Activated CD8-positive, alpha-beta T cell treated with anti-CD3 and anti-CD28 coated beads for 36 hours (primary cell): Measurements from ENCODE around the gene AGXT. TPM values are rescaled to one million over a fixed set of nuclear protein-coding genes. Genes with fewer than 3 reads are reported as not detected.

ENCODE experiments used
- ATAC-seq: fragments of 200-7000 bp; cut with Tn5 transposase; one replicate; pipeline ENCODE4 v1.10.0; 2021; ENCODE audit warnings: mild to moderate bottlenecking, moderate library complexity
- CTCF ChIA-PET: fragments of 350-600 bp; sonication (Branson Sonifier 250); formaldehyde crosslinking; loops from one replicate; lab custom pipeline; 2021; ENCODE audit warnings: antibody characterized with exemption; lab: Charles Lee
- POLR2A ChIA-PET: fragments of 350-600 bp; sonication (Branson Sonifier 250); formaldehyde crosslinking; loops from one replicate; lab custom pipeline; 2021; ENCODE audit warnings: antibody characterized with exemption; lab: Charles Lee
- DNase-seq: peaks from one replicate; pipeline ENCODE4 v3.0.0-alpha.2; 2020
- H3K27ac Mint-ChIP-seq: one replicate; pipeline ENCODE4 v1.8.0; 2021; ENCODE audit warnings: mild to moderate bottlenecking, mixed read lengths
- H3K27me3 Mint-ChIP-seq: one replicate; pipeline ENCODE4 v1.8.0; 2021; ENCODE audit warnings: mixed read lengths
- H3K36me3 Mint-ChIP-seq: one replicate; pipeline ENCODE4 v1.8.0; 2021; ENCODE audit warnings: low read depth, mixed read lengths
- H3K4me1 Mint-ChIP-seq: one replicate; pipeline ENCODE4 v1.8.0; 2021; ENCODE audit warnings: low read depth, mixed read lengths
- H3K4me3 Mint-ChIP-seq: one replicate; pipeline ENCODE4 v1.8.0; 2021; ENCODE audit warnings: mild to moderate bottlenecking, moderate library complexity, mixed read lengths
- H3K9me3 Mint-ChIP-seq: one replicate; pipeline ENCODE4 v1.8.0; 2021; ENCODE audit warnings: mixed read lengths
- CTCF ChIP-seq: fragments of 200-600 bp; IDR thresholded peaks from one replicate; pipeline ENCODE4 v1.8.0; 2022; ENCODE audit warnings: antibody characterized with exemption, mild to moderate bottlenecking
- intact Hi-C: fragments of 100-400 bp; cut with micrococcal nuclease; formaldehyde crosslinking; loops from one replicate; pipeline ENCODE4 v1.10.0; 2022
- total RNA-seq, 2 experiments: library from RNA; stranded (reverse); gene quantifications; one replicate each; pipeline ENCODE4 v1.2.3, GENCODE V29; 2021

Gene AGXT
- total RNA-seq, 2 experiments from 2014 or later: not detected

GRCh38 chr2:240921311-240921994 lies 52.8 kb downstream of the AGXT start:
- H3K4me1 Mint-ChIP-seq: no peaks in the 10 kb centered on the region
- intact Hi-C loops: no loop called here
- ChIA-PET POLR2A (no interaction called here), CTCF (no interaction called here)
- ATAC-seq (no peak), DNase-seq (no peak)
- no peaks in the 10 kb centered on the region for H3K36me3 Mint-ChIP-seq
- H3K27me3 Mint-ChIP-seq: peaks cover 1% of the 10 kb centered on the region
- no peak overlapping the region for H3K4me3 Mint-ChIP-seq
- no peaks in the 10 kb centered on the region for H3K9me3 Mint-ChIP-seq
- TF ChIP-seq CTCF: no peak
- H3K27ac Mint-ChIP-seq: no peak overlapping the region

DNA sequence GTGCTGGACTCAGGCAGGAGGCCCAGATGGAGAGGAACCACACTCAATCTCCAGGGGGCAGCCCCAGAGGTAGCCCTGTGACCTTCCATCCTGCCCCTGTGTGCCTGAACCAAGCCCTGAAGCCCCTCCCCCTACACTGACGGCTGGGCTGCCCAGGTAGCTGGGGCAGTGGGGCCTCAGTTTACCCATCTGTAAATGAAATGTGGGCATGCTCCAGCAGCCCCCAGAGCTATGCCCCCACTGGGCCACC lies 53.3 kb downstream of the AGXT start:
- Mint-ChIP-seq H3K4me3 (no peak overlapping the region), H3K27ac (no peak overlapping the region), H3K4me1 (no peaks in the 10 kb centered on the region), H3K36me3 (no peaks in the 10 kb centered on the region), H3K9me3 (no peaks in the 10 kb centered on the region), H3K27me3 (no peaks in the 10 kb centered on the region)
- POLR2A ChIA-PET: no interaction called here
- DNase-seq: no peak
- ATAC-seq: no peak
- intact Hi-C loops: no loop called here
- CTCF ChIA-PET: no interaction called here
- no peak for TF ChIP-seq CTCF

GRCh38 chr2:240922245-240922981 lies 53.8 kb downstream of the AGXT start:
- POLR2A ChIA-PET: no interaction called here
- no peak for ATAC-seq
- Mint-ChIP-seq H3K4me1 (no peaks in the 10 kb centered on the region), H3K36me3 (no peaks in the 10 kb centered on the region), H3K4me3 (no peak overlapping the region), H3K27ac (no peak overlapping the region), H3K27me3 (no peaks in the 10 kb centered on the region), H3K9me3 (no peaks in the 10 kb centered on the region)
- CTCF ChIA-PET: interaction anchor here (1.0 kb wide), 1 partner anchor 8 kb away, joined by 3 read pairs; no protein-coding TSS in a partner anchor
- intact Hi-C loops: no loop called here
- no peak for DNase-seq
- TF ChIP-seq CTCF: no peak

GRCh38 chr2:240922982-240923537 lies 54.4 kb downstream of the AGXT start:
- no peak overlapping the region for H3K4me3 Mint-ChIP-seq
- H3K36me3 Mint-ChIP-seq: no peaks in the 10 kb centered on the region
- no peaks in the 10 kb centered on the region for H3K27me3 Mint-ChIP-seq
- ChIA-PET CTCF (interaction anchor here (1.0 kb wide), 1 partner anchor 9 kb away, joined by 3 read pairs; no protein-coding TSS in a partner anchor), POLR2A (no interaction called here)
- ATAC-seq: no peak
- DNase-seq: no peak
- no peaks in the 10 kb centered on the region for H3K9me3 Mint-ChIP-seq
- no peak for TF ChIP-seq CTCF
- H3K4me1 Mint-ChIP-seq: no peaks in the 10 kb centered on the region
- intact Hi-C loops: no loop called here
- H3K27ac Mint-ChIP-seq: no peak overlapping the region

GRCh38 chr2:240925191-240925567 lies 56.6 kb downstream of the AGXT start:
- peak; percentile 20 for ATAC-seq
- Mint-ChIP-seq H3K4me3 (no peak overlapping the region), H3K27me3 (peaks cover 4% of the 10 kb centered on the region)

More at GRCh38 chr2:240925191-240925567, 56.6 kb downstream of the AGXT start:
- Mint-ChIP-seq H3K36me3 (no peaks in the 10 kb centered on the region), H3K4me1 (no peaks in the 10 kb centered on the region), H3K9me3 (no peaks in the 10 kb centered on the region), H3K27ac (no peak overlapping the region)
- TF ChIP-seq CTCF: no peak
- DNase-seq: no peak
- intact Hi-C loops: no loop called here
- POLR2A ChIA-PET: no interaction called here
- CTCF ChIA-PET: no interaction called here
